H1 (cell line): ENCODE results near the gene ZNF836. TPM values are rescaled to one million over a fixed set of nuclear protein-coding genes. Genes with fewer than 3 reads are reported as not detected.

ENCODE experiments used
- CTCF ChIA-PET: fragments of 300-600 bp; sonication (Branson Sonifier 250); formaldehyde crosslinking; loops from one replicate; lab custom pipeline; 2021; ENCODE audit not compliant: partially characterized antibody; lab: Charles Lee
- POLR2A ChIA-PET: fragments of 300-600 bp; sonication (Branson Sonifier 250); formaldehyde crosslinking; loops from one replicate; lab custom pipeline; 2021; ENCODE audit warnings: inconsistent platforms; ENCODE audit not compliant: partially characterized antibody; lab: Charles Lee
- DNase-seq, 2 experiments: peaks; one replicate each; pipeline versions ENCODE4 v3.0.0 to v3.0.0-alpha.2; 2010 to 2022; ENCODE audit warnings: low spot score in 2 of 2, low read depth in 1 of 2, mixed read lengths in 1 of 2
- FAIRE-seq: peaks from 2 replicates; lab custom pipeline; 2011; peaks lifted over from hg19 to GRCh38; lab: Jason Lieb, UNC
- H2AFZ ChIP-seq: 2 replicates; pipeline ENCODE4 v1.8.1; 2012; ENCODE audit warnings: low read length, inconsistent platforms
- H2AK5ac ChIP-seq: 2 replicates; pipeline ENCODE4 v1.6.1; 2013; ENCODE audit warnings: low read depth, low read length
- H2BK120ac ChIP-seq: replicated peaks from 2 replicates; pipeline ENCODE3; 2013; ENCODE audit warnings: low read depth, low read length, inconsistent platforms
- H2BK12ac ChIP-seq: 2 replicates; pipeline ENCODE4 v1.6.1; 2013; ENCODE audit warnings: low read depth, low read length
- H2BK15ac ChIP-seq: 2 replicates; pipeline ENCODE4 v1.6.1; 2013; ENCODE audit warnings: low read length
- H2BK20ac ChIP-seq: 2 replicates; pipeline ENCODE4 v1.6.1; 2013; ENCODE audit warnings: low read length
- H2BK5ac ChIP-seq: 2 replicates; pipeline ENCODE4 v1.6.1; 2013; ENCODE audit warnings: low read depth, low read length
- H3K14ac ChIP-seq: 2 replicates; pipeline ENCODE4 v1.6.1; 2013; ENCODE audit warnings: inconsistent platforms; ENCODE audit not compliant: insufficient read length
- H3K18ac ChIP-seq: 2 replicates; pipeline ENCODE4 v1.6.1; 2013; ENCODE audit warnings: low read length; ENCODE audit errors: extremely low read depth
- H3K23ac ChIP-seq: 2 replicates; pipeline ENCODE4 v1.6.1; 2013; ENCODE audit warnings: inconsistent platforms; ENCODE audit not compliant: insufficient read length
- H3K23me2 ChIP-seq: 2 replicates; pipeline ENCODE4 v1.6.1; 2013; ENCODE audit warnings: low read depth, low read length
- H3K27ac ChIP-seq: 2 replicates; pipeline ENCODE4 v1.6.1; 2011; ENCODE audit warnings: low read depth, low read length, inconsistent platforms
- H3K27me3 ChIP-seq, 4 experiments: replicated peaks in 1 of 4; 1 replicate in 1 of 4; 2 replicates in 3 of 4; pipeline versions ENCODE4 v1.6.1 to v1.8.1; 2011 to 2013; ENCODE audit warnings: low read length in 3 of 4, mild to moderate bottlenecking in 3 of 4, inconsistent platforms in 2 of 4, mixed read lengths in 2 of 4, moderate library complexity in 1 of 4; ENCODE audit not compliant: control insufficient read depth in 3 of 4, insufficient read depth in 3 of 4; ENCODE audit errors: extremely low read depth in 1 of 4
- H3K36me3 ChIP-seq, 4 experiments: 2 replicates each; pipeline versions ENCODE4 v1.6.1 to v1.8.1; 2011 to 2013; ENCODE audit warnings: mild to moderate bottlenecking in 4 of 4, low read length in 3 of 4, moderate library complexity in 2 of 4, control low read depth in 1 of 4, inconsistent platforms in 1 of 4; ENCODE audit not compliant: insufficient read depth in 4 of 4, control insufficient read depth in 2 of 4
- H3K4ac ChIP-seq: replicated peaks from 2 replicates; pipeline ENCODE3; 2013; ENCODE audit warnings: low read length, low read depth, mixed read lengths, inconsistent platforms; ENCODE audit not compliant: insufficient read length
- H3K4me1 ChIP-seq, 4 experiments: replicated peaks in 1 of 4; 1 replicate in 1 of 4; 2 replicates in 3 of 4; pipeline versions ENCODE4 v1.6.1 to v1.8.1; 2011 to 2013; ENCODE audit warnings: low read length in 3 of 4, inconsistent platforms in 2 of 4, mixed read lengths in 1 of 4; ENCODE audit not compliant: insufficient read depth in 4 of 4, control insufficient read depth in 3 of 4
- H3K4me2 ChIP-seq, 2 experiments: 2 replicates each; pipeline versions ENCODE4 v1.6.1 to v1.8.1; 2011 to 2013; ENCODE audit warnings: low read depth in 2 of 2, low read length in 2 of 2, control low read depth in 1 of 2, inconsistent platforms in 1 of 2, mild to moderate bottlenecking in 1 of 2; ENCODE audit not compliant: insufficient read depth in 1 of 2
- H3K4me3 ChIP-seq, 4 experiments: fragments of 200-600, 300-600 bp in 1 of 4; sonication (generic), shearing (Covaris generic), sonication (Bioruptor Twin) in 1 of 4; 2 replicates each; pipeline versions ENCODE4 v1.5.1 to v1.8.1; 2011 to 2016; ENCODE audit warnings: low read length in 4 of 4, low read depth in 3 of 4, control low read depth in 2 of 4, inconsistent platforms in 2 of 4, mild to moderate bottlenecking in 2 of 4, mixed read lengths in 1 of 4, moderate library complexity in 1 of 4; ENCODE audit not compliant: insufficient read depth in 2 of 4; ENCODE audit errors: extremely low read depth in 1 of 4
- H3K56ac ChIP-seq: replicated peaks from 2 replicates; pipeline ENCODE3; 2013; ENCODE audit warnings: low read depth, mild to moderate bottlenecking, mixed read lengths, low read length, inconsistent platforms; ENCODE audit not compliant: insufficient read length
- H3K79me1 ChIP-seq: 2 replicates; pipeline ENCODE4 v1.6.1; 2013; ENCODE audit warnings: low read depth, low read length, control low read depth
- H3K79me2 ChIP-seq, 2 experiments: 2 replicates each; pipeline versions ENCODE4 v1.6.1 to v1.8.1; 2012 to 2013; ENCODE audit warnings: low read length in 2 of 2, mild to moderate bottlenecking in 2 of 2, inconsistent platforms in 1 of 2; ENCODE audit not compliant: insufficient read depth in 2 of 2, control insufficient read depth in 1 of 2
- H3K9ac ChIP-seq, 4 experiments: replicated peaks in 1 of 4; 1 replicate in 1 of 4; 2 replicates in 3 of 4; pipeline versions ENCODE4 v1.6.1 to v1.8.1; 2011 to 2013; ENCODE audit warnings: low read depth in 3 of 4, low read length in 3 of 4, control low read depth in 2 of 4, mild to moderate bottlenecking in 2 of 4, moderate library complexity in 2 of 4, inconsistent platforms in 1 of 4; ENCODE audit errors: extremely low read depth in 1 of 4
- H3K9me3 ChIP-seq, 2 experiments: 2 replicates each; pipeline versions ENCODE4 v1.6.1 to v1.8.1; 2012 to 2013; ENCODE audit warnings: mild to moderate bottlenecking in 2 of 2, moderate library complexity in 2 of 2, control low read depth in 1 of 2, inconsistent platforms in 1 of 2, low read depth in 1 of 2, low read length in 1 of 2, mixed read lengths in 1 of 2; ENCODE audit not compliant: insufficient read depth in 2 of 2
- H4K20me1 ChIP-seq, 2 experiments: replicated peaks in 1 of 2; 2 replicates each; pipeline versions ENCODE3 to v1.8.1; 2011 to 2013; ENCODE audit warnings: inconsistent platforms in 2 of 2, low read length in 2 of 2, mild to moderate bottlenecking in 1 of 2; ENCODE audit not compliant: insufficient read depth in 2 of 2, control insufficient read depth in 1 of 2
- H4K5ac ChIP-seq: 2 replicates; pipeline ENCODE4 v1.6.1; 2013; ENCODE audit warnings: low read length, low read depth, mixed read lengths, inconsistent platforms; ENCODE audit not compliant: insufficient read length
- H4K8ac ChIP-seq: 2 replicates; pipeline ENCODE4 v1.8.0; 2013; ENCODE audit warnings: mild to moderate bottlenecking, moderate library complexity, low read length, inconsistent platforms; ENCODE audit not compliant: insufficient read depth; ENCODE audit errors: extremely low read depth
- H4K91ac ChIP-seq: replicated peaks from 2 replicates; pipeline ENCODE3; 2013; ENCODE audit warnings: low read length, mixed read lengths, inconsistent platforms; ENCODE audit not compliant: insufficient read length
- BCL11A ChIP-seq, 2 experiments: IDR thresholded peaks; one replicate each; pipeline ENCODE4 v1.6.1; 2011; ENCODE audit warnings: low read depth in 2 of 2, low read length in 2 of 2, mild to moderate bottlenecking in 2 of 2
- EP300 ChIP-seq, 2 experiments: IDR thresholded peaks; 1 replicate in 1 of 2; 2 replicates in 1 of 2; pipeline ENCODE4 v1.6.1; 2011 to 2012; ENCODE audit warnings: low read depth in 2 of 2, low read length in 2 of 2, mild to moderate bottlenecking in 2 of 2, borderline replicate concordance in 1 of 2, inconsistent platforms in 1 of 2, moderate library complexity in 1 of 2
- GTF2F1 ChIP-seq: IDR thresholded peaks from 2 replicates; pipeline ENCODE4 v1.6.1; 2012; ENCODE audit warnings: low read depth, low read length, improper control_type of control experiment, borderline replicate concordance
- JUND ChIP-seq: IDR thresholded peaks from 2 replicates; pipeline ENCODE4 v1.6.1; 2011; ENCODE audit warnings: mild to moderate bottlenecking, improper control_type of control experiment, low read length
- NANOG ChIP-seq: IDR thresholded peaks from 2 replicates; pipeline ENCODE4 v1.6.1; 2011; ENCODE audit warnings: low read length, low read depth, mild to moderate bottlenecking, inconsistent platforms; ENCODE audit not compliant: insufficient read depth, poor library complexity, severe bottlenecking
- POLR2AphosphoS5 ChIP-seq: IDR thresholded peaks from 2 replicates; pipeline ENCODE4 v1.6.1; 2011; ENCODE audit warnings: low read depth, low read length
- RAD21 ChIP-seq, 2 experiments: IDR thresholded peaks in 1 of 2; conservative IDR thresholded peaks in 1 of 2; 2 replicates each; pipeline ENCODE4 v1.6.1; 2011; ENCODE audit warnings: low read depth in 2 of 2, low read length in 2 of 2, improper control_type of control experiment in 1 of 2, inconsistent platforms in 1 of 2, mild to moderate bottlenecking in 1 of 2, moderate library complexity in 1 of 2
- RFX5 ChIP-seq: IDR thresholded peaks from 2 replicates; pipeline ENCODE4 v1.6.1; 2011; ENCODE audit warnings: low read depth, low read length, improper control_type of control experiment, borderline replicate concordance
- SP2 ChIP-seq: IDR thresholded peaks from 2 replicates; pipeline ENCODE4 v1.6.1; 2012; ENCODE audit warnings: mild to moderate bottlenecking, low read length, inconsistent platforms
- TCF12 ChIP-seq: IDR thresholded peaks from 2 replicates; pipeline ENCODE4 v1.6.1; 2011; ENCODE audit warnings: low read depth, mild to moderate bottlenecking, low read length
- WGBS, 2 experiments: shearing (Covaris generic) in 1 of 2; methylation state at CpG; one replicate each; pipeline versions ENCODE4 v1.1.6 to v1.1.7; 2013 to 2015; ENCODE audit warnings: low lambda C conversion rate in 2 of 2, mixed read lengths in 2 of 2, inconsistent platforms in 1 of 2, low coverage in 1 of 2, missing lambda C conversion rate in 1 of 2; ENCODE audit not compliant: insufficient replicate concordance in 2 of 2, insufficient coverage in 1 of 2, insufficient read length in 1 of 2; ENCODE audit errors: extremely low coverage in 1 of 2, missing lambda C conversion rate in 1 of 2; 5-methylcytosine and 5-hydroxymethylcytosine counted together
- polyA plus RNA-seq, 7 experiments: library from polyadenylated mRNA; depleted of rRNA in 3 of 7; stranded (reverse) in 5 of 7; unstranded in 2 of 7; fragments of >200 nt in 5 of 7; fragments of 200-250 nt in 2 of 7; gene quantifications; 1 replicate in 5 of 7; 2 replicates in 1 of 7; 4 replicates in 1 of 7; pipeline versions ENCODE4 v1.2.1 to v1.2.3, GENCODE V29; 2011 to 2013; ENCODE audit warnings: missing spikeins in 2 of 7, mixed read lengths in 2 of 7
- total RNA-seq: library from RNA; stranded (reverse); fragmentation: NEBNext Ultra II Directional; extraction: Animal tissue kit (Norgen Biotek cat#: 25700); gene quantifications from 2 replicates; pipeline ENCODE4 v1.2.1, GENCODE V29; 2021

The ZNF836 gene
- total and polyA plus RNA-seq, 2 of the 8 experiments (the other 6 are each of a cell fraction or from before 2014, with no cell fraction given) = 5.6 to 27.2 TPM

DNA sequence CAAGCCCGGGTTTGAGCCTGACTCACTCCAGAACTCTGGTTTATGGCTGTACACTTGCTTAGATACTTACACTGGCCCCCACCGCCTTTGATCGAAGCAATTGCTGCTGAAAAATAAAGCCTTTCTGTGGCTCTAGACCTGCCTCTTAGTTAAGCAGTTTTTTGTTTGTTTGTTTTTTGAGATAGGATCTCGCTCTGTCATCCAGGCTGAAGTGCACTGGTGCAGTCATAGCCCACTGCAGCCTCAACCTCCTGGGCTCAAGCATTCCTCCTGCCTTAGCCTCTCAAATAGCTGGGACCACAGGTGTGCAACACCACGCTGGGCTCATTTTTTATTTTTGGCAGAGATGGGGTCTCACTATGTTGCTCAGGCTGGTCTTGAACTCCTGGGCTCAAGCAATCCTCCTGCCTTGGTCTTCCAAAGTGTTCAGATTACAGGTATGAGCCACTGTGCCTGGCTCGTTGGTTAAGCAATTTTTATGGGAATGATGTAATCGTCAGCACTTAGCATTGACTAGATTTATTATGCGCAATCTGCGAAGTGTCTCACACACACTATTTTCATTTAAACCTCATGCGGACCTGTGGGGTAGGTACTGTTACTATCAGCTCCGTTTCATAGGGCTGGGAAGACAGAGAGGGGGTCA is 40.6 kb upstream of the ZNF836 start:
- H3K56ac ChIP-seq = no peak overlapping the region
- no peak overlapping the region for H4K5ac ChIP-seq
- no peak overlapping the region for H2AK5ac ChIP-seq
- no peaks in the 10 kb centered on the region; a peak in 1 of 7 replicates for H3K27me3 ChIP-seq
- no peak overlapping the region for H3K14ac ChIP-seq
- H3K4me1 ChIP-seq = no peaks in the 10 kb centered on the region
- WGBS, 2 experiments = 90% methylated on average over 11 of the region's 11 CpGs; no CpG with 5 or more reads in 1 of the 2 experiments
- DNase-seq (no peak), FAIRE-seq (no peak)
- H2AFZ ChIP-seq = no peak overlapping the region
- no peaks in the 10 kb centered on the region for H3K23me2 ChIP-seq
- H3K18ac ChIP-seq = no peak overlapping the region
- no peak overlapping the region for H3K4me3 ChIP-seq
- H4K8ac ChIP-seq = no peak overlapping the region
- no peak overlapping the region for H3K23ac ChIP-seq
- H3K9ac ChIP-seq = no peak overlapping the region
- no peak overlapping the region for H2BK15ac ChIP-seq
- no peak overlapping the region for H2BK20ac ChIP-seq
- no peak overlapping the region for H2BK120ac ChIP-seq
- ChIA-PET CTCF (interaction anchor here (0.6 kb wide), 1 partner anchor 27 kb away, joined by 3 read pairs; no protein-coding TSS in a partner anchor), POLR2A (interaction anchor here (1.0 to 3.2 kb wide), 2 partner anchors 9 to 12 kb away, joined by 3 to 10 read pairs; no protein-coding TSS in a partner anchor)
- peaks cover 0 to 11% of the 10 kb centered on the region in 2 experiments; a peak in 2 of 4 replicates for H3K79me2 ChIP-seq
- no peak overlapping the region for H4K91ac ChIP-seq
- H3K4ac ChIP-seq = no peak overlapping the region
- H3K27ac ChIP-seq = no peak overlapping the region
- peak overlapping the region; percentile 44; the same call in 1 of the 2 replicates for H2BK5ac ChIP-seq
- H3K36me3 ChIP-seq = peaks cover 37 to 81% (median 75%) of the 10 kb centered on the region in 4 experiments
- no peaks in the 10 kb centered on the region for H3K9me3 ChIP-seq
- H2BK12ac ChIP-seq = no peak overlapping the region
- no peak overlapping the region for H3K4me2 ChIP-seq
- H4K20me1 ChIP-seq = peaks cover 6 to 8% of the 10 kb centered on the region in 2 experiments
- H3K79me1 ChIP-seq = peaks cover 5% of the 10 kb centered on the region
- TF ChIP-seq JUND (no peak), GTF2F1 (no peak), EP300 (IDR thresholded peaks at IDR 0.05; ENCODE audit: borderline replicate concordance in 1 of 2, low read depth in 2 of 2, low read length in 2 of 2) (no peak), RAD21 (IDR thresholded peaks at IDR 0.05 in 1 of 2, conservative IDR thresholded peaks at IDR 0.05 in 1 of 2; ENCODE audit: low read depth in 2 of 2, low read length in 2 of 2) (no peak), NANOG (no peak), SP2 (no peak), RFX5 (no peak), BCL11A (IDR thresholded peaks at IDR 0.05; ENCODE audit: low read depth in 2 of 2, low read length in 2 of 2) (no peak), POLR2AphosphoS5 (no peak), TCF12 (no peak)
